HUDEP-2 (cell line): ENCODE measurements around the gene LMOD1.
A peak's percentile ranks its signal among the peaks of the same experiment; 100 is the strongest.
"Not testable (repeated sequence)": the region's sequence is repeated elsewhere in the genome, so short reads cannot be mapped to it uniquely, and the experiment has no call there.

ENCODE experiments used
- DNase-seq, 76 experiments: peaks; one replicate each; lab custom pipeline; 2025; ENCODE audit not compliant: unreplicated experiment in 76 of 76; lab: John Stamatoyannopoulos, UW

LMOD1 gene

DNA sequence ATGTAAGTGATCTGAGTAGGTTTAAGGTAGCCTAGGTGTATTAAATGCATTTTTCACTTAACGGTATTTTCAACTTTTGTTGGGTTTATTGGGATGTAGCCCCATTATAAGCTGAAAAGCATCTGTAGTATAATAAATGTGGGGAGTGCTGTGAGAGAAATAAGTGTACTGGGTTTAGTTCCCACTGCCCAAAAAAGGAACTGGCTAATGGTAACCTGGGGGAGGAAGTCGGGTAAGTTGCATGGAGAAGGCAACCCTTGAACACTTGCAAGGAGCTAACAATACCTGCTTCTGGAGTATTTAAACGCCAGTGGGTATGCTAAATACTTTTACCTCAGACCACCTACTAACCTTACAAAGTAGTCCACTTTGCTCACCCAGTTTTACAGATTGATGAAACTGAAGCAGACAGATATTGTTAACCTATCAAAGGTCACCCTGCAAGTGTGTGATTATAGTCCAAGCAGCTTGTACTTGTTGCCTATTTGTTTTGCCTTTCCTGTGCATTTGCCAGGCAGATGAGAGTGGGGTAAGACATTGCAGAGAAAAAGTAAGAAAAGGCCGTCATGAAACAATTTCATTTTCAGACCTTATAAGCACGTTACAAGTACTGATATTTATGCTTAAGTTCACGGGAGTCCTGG, 65.3 kb downstream of the LMOD1 start:
- DNase-seq, result no peak

DNA sequence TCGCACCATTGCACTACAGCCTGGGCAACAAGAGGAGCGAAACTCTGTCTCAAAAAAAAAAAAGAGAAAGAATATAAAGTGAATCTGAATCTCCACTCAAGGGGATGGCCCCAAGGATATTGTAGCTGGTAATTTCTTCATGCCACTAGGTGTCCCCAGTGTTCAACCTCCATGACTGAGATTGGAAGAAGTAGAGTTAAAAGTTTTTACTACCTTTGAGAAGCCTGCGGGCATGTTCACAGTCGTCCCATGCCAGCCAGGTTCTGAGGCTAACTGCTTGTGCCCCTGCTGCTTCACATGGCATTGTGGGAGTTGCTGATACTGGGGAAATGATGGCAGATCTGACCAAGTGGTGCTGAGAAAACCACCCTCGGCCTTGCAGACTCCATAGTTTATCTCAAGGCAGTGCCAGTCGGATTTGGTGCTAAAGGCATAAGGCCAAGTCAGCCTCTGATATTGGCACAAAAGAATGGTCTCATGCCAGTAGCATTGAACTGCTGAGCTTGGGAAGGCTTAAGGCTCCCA, 68.4 kb downstream of the LMOD1 start:
- DNase-seq, result peak in 13 of 76 experiments; percentile 11 to 34 (median 22)

DNA sequence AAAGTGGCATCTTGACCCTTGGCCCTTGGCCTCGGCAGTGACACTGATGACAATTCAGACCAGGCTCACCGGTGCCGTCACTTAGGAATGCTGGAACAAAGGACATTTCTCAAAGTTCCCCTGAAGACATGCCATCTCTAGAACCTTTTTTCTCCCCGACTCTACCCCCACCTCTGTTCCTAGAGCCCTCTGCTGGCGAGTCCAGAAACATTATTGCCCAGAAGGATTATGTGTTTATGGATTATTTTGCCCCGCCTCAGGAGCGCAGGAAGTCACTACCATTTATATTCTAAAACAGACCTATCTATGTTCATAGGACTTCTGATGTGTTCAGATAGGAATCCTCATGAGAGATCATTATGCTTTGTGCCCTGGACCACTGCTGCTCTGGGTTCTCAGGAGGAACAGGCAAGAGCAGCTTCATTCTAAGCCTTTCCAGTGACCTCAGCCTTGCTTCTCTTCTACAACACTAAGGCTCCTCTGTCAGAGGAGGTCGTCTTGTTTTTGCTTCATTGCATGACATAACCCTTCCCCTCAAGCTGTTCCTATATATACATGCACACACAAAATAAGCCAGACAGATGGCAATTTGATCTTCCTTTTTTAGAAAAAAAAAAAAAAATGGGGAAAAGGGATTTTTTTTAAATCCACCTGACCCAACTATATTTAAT, 70.1 kb downstream of the LMOD1 start:
- peak in 1 of 76 experiments; percentile 5 for DNase-seq

DNA sequence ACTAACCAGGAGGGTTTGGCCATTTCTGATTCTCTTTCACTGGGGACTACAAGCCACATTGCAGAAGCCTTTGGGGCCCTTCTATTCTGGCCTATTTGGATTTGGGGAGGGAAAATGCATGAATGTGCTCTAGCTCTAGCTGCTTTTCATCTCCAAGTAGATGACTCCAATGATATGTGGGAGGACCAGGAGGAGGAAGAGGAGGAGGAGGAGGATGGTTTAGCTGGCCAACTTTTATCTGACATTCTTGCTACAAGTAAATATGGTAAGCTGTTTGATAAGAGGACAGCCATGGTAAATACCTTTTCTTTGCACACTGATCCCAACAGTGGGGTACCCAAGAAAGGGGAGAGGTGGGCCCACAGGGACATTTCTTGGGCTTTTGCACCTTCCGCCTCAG, 71.7 kb downstream of the LMOD1 start:
- no peak for DNase-seq

DNA sequence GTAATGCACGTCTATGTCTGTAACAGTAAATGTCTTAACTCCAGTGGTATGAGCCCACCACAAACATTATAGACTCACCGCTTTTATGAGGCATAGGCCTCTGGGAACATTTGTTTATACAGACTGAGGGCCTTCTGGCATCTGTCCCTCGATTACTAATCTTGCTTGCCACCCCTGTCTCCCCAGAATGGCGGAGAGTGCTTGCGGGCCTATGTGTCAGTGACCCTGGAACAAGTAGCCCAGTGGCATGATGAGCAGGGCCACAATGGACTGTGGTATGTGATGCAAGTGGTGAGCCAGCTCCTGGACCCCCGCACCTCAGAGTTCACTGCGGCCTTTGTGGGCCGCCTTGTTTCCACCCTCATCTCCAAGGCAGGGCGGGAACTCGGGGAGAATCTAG, 76.0 kb downstream of the LMOD1 start:
- no peak for DNase-seq

DNA sequence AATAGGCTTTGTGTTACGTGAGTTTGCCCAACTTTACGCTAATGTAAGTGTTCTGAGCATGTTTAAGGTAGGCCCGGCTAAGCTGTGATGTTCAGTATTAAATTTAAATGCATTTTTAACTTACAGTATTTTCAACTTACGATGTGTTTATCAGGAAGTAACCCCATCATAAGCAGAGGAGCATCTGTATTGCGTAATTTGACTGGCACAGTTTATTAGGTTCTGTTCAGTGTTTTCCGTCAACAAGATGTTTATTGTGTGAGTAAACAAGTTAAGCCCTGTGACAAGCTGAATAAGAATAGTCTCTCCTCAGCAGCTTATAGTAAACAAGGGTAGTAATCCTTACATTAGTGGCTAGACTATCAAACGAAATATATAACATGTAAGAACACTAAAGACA, 84.9 kb downstream of the LMOD1 start:
- no peak for DNase-seq

DNA sequence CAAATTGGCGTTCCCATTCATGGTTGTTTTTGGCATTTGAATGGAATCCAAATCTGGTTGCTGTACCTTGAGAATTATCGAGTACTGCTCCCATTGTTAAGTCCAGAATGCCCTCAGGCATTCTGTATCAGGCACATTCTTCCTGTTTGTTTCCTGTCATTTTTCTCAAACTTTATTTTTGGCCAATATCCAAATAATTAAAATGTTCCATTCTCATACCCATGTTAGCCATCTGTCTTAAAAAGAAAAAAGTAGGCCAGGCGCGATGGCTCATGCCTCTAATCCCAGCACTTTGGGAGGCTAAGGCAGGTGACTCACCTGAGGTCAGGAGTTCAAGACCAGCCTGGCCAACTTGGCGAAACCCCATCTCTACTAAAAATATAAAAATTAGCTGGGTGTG, 86.9 kb downstream of the LMOD1 start:
- no peak for DNase-seq

DNA sequence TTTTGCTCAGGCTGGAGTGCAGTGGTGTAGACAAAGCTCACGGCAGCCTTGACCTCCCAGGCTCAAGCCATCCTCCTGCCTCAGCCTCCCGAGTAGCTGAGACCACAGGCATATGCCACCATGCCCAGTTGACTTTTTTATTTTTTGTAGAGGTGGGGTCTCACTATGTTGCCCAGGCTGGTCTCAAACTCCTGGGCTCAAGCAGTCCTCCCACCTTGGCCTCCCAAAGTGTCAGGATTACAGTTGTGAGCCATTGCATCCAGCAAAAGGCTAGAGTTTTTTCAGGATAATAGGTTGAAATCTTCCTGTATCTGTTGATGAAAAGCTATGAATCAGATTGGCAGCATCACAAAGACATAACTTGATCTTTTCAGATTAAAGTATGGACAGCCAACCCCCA, 89.6 kb downstream of the LMOD1 start:
- not testable (repeated sequence) for DNase-seq

DNA sequence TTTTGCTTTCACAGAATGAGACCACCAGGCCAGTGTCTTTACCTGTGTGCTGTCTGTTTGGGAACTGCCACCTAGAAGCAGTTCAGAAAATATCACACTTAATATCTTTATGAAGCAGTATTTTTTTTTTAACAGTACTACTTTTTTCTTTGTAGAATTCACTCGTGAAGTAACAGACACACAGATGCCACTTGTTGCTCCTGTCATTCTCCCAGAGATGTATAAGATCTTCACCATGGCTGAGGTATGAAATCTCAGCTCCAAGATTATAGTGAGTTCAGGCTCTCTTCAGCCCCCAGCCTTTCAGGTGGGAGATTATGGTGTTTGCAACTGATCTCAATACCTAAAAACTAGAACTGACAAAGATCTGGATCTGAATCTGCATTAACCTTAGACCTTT, 94.4 kb downstream of the LMOD1 start:
- DNase-seq, result no peak

DNA sequence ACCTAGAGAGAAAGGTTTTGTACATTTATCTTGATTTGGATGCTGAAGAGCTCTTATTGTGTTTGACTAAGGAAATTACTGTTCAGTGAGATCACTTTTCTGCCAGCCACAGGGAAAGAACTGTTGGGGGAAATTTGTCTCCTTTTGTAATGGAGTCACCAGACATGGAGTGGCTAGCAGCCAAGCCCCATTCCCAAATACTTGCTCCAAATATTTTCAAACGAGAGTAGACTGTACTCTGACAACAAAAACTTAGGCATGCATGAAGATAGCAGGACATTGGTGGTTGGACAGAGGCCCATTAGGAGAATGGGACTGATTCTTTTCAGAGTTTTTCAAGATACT, 96.3 kb downstream of the LMOD1 start:
- DNase-seq, result no peak

DNA sequence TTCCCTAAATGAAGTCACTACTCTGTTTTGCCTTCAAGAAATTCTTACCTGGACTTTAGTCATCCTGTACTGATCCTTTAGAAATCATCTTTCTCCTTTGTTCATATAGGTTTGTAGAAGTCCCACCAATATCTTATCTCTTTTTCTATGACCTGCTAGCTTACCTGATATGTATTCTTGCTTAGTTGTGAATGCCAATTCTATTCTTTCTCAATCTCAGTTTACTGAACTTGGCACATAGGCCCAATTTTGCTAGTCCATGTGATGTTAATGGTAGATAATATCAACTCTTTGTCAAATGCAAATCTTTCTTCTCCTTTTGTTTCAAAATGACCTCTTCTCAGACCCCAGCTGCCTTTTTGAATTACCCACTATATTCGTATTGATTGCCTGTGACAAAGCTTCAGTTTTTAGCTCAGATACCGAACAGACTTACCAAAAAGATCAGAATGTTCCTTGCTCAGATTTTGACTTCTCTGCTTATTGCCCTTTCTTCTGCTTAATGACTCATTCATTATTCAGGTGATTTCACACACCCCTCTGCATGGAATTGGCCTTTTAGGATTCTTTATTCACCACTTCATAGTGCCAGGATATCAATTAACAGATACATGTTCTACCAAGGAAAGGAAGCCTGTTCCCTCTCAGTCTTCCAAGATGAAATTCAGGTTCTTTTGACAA, 96.8 kb downstream of the LMOD1 start:
- DNase-seq, result no peak

DNA sequence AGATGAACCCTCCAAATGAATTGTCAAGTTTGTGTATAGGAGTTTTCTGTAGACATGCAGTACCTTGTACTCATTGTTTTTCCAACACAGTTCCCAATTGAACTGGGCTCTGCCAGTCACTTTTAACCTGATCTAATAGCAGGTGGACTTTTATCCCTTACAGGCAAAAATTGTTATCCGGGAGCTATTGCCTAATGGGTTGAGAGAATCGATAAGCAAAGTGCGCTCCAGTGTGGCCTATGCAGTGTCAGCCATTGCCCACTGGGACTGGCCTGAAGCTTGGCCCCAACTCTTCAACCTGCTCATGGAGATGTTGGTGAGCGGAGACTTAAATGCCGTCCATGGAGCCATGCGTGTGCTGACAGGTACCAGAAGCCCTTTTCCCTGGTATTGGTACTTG, 98.1 kb downstream of the LMOD1 start:
- no peak for DNase-seq

DNA sequence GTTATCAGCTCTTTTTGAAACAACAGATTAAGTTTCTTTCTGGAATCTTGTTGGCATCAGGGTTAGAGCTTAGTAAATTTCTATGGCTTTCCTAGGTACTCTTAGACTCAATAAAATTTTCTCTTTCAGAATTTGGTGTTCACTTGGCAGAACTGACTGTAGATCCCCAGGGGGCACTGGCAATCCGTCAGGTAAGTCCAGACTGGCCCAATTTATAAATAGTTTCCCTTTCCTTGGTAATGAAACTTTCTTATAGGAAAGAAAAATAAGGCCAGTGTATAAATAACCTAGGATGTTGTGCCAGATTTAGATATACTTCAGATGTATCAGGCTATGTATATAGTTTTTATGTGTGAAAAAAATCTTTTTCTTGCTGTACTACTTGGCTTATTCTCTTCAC, 99.2 kb downstream of the LMOD1 start:
- DNase-seq, result no peak
